ENCODE results near the gene TTC22.

DNA sequence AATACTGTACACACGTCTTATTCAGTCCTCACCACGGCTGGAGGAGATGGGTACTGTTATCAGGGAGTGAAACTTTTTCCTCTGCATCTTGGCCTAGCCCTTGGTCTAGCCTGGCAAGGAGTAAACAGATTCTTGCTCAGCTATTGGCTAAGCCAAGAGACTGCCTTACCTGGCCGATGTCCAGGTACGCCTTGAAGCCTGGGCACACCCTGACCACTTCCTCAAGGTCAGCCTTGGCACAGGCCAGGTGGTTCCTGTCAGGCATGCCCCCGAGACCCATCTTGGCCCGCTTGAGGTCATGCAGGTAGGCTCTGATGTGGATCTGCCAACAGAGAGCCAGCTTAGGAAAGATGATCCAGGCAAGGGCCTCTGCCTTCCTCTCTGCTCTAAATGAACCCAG, 19.0 kb downstream of the TTC22 start:
- TF ChIP-seq, protein P1, sequence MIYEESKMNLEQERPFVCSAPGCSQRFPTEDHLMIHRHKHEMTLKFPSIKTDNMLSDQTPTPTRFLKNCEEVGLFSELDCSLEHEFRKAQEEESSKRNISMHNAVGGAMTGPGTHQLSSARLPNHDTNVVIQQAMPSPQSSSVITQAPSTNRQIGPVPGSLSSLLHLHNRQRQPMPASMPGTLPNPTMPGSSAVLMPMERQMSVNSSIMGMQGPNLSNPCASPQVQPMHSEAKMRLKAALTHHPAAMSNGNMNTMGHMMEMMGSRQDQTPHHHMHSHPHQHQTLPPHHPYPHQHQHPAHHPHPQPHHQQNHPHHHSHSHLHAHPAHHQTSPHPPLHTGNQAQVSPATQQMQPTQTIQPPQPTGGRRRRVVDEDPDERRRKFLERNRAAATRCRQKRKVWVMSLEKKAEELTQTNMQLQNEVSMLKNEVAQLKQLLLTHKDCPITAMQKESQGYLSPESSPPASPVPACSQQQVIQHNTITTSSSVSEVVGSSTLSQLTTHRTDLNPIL (CRISPR knock-in tag; IDR thresholded peaks at IDR 0.05; ENCODE audit: low read depth), result no peak
- no peak for TF ChIP-seq ISL1 (CRISPR knock-in tag; IDR thresholded peaks at IDR 0.05)
- TF ChIP-seq, protein P2, sequence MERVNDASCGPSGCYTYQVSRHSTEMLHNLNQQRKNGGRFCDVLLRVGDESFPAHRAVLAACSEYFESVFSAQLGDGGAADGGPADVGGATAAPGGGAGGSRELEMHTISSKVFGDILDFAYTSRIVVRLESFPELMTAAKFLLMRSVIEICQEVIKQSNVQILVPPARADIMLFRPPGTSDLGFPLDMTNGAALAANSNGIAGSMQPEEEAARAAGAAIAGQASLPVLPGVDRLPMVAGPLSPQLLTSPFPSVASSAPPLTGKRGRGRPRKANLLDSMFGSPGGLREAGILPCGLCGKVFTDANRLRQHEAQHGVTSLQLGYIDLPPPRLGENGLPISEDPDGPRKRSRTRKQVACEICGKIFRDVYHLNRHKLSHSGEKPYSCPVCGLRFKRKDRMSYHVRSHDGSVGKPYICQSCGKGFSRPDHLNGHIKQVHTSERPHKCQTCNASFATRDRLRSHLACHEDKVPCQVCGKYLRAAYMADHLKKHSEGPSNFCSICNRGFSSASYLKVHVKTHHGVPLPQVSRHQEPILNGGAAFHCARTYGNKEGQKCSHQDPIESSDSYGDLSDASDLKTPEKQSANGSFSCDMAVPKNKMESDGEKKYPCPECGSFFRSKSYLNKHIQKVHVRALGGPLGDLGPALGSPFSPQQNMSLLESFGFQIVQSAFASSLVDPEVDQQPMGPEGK (CRISPR knock-in tag; IDR thresholded peaks at IDR 0.05; ENCODE audit: borderline replicate concordance), result no peak
